HAP-1 (cell line): ENCODE data around the gene PRCD.

Experiments used
- DNase-seq, 2 experiments: peaks; one replicate each; pipeline ENCODE4 v3.0.0-alpha.2; 2016 to 2020; ENCODE audit warnings: low spot score in 2 of 2
- H3K27me3 ChIP-seq: fragments of 250-450 bp; sonication (Bioruptor Pico); 2 replicates; pipeline ENCODE4 v1.5.1; 2020; ENCODE audit warnings: low read depth, mild to moderate bottlenecking, moderate library complexity
- H3K36me3 ChIP-seq: fragments of 250-450 bp; sonication (Bioruptor Pico); replicated peaks from 2 replicates; pipeline ENCODE4 v1.5.1; 2020; ENCODE audit warnings: mild to moderate bottlenecking
- H3K4me1 ChIP-seq: fragments of 250-450 bp; sonication (Bioruptor Pico); 2 replicates; pipeline ENCODE4 v1.5.1; 2020; ENCODE audit warnings: mild to moderate bottlenecking
- H3K4me3 ChIP-seq: fragments of 250-450 bp; sonication (Bioruptor Pico); 2 replicates; pipeline ENCODE4 v1.5.1; 2020; ENCODE audit warnings: mild to moderate bottlenecking, moderate library complexity
- H3K9me3 ChIP-seq: fragments of 250-450 bp; sonication (Bioruptor Pico); 2 replicates; pipeline ENCODE4 v1.5.1; 2020; ENCODE audit warnings: mild to moderate bottlenecking, moderate library complexity
- in situ Hi-C: fragments of 300-500 bp; cut with MboI; formaldehyde crosslinking; loops from 3 replicates; pipeline ENCODE4 v1.14.3; 2020; ENCODE audit warnings: low sequenced_read_pairs, inconsistent platforms, mixed read lengths

PRCD gene

GRCh38 chr17:76537288-76537577, 2.6 kb upstream of the PRCD start:
- peaks cover 5% of the 10 kb centered on the region for H3K4me1 ChIP-seq
- H3K27me3 ChIP-seq = no peaks in the 10 kb centered on the region
- no peaks in the 10 kb centered on the region for H3K9me3 ChIP-seq
- no peak for DNase-seq
- no peak overlapping the region for H3K4me3 ChIP-seq
- no peaks in the 10 kb centered on the region for H3K36me3 ChIP-seq
- in situ Hi-C loops = no loop called here

- H3K4me3 ChIP-seq = no peak within 1 kb of the TSS
- in situ Hi-C loops = no loop called here
- H3K27me3 ChIP-seq = no peaks in the 10 kb centered on the region
- DNase-seq = no peak
- H3K4me1 ChIP-seq = peaks cover 5% of the 10 kb centered on the region
- H3K36me3 ChIP-seq = no peaks in the 10 kb centered on the region
- H3K9me3 ChIP-seq = no peaks in the 10 kb centered on the region
These were observed 2.1 kb upstream of the PRCD start, which contains the start of gene CYGB for GRCh38 chr17:76537578-76538280. Gene CYGB (minus strand): TSS chr17:76537709. CDS start chr17:76537542, 167 bp downstream.

GRCh38 chr17:76538281-76538931, 1.4 kb upstream of the PRCD start:
- peaks cover 5% of the 10 kb centered on the region for H3K4me1 ChIP-seq
- no peaks in the 10 kb centered on the region for H3K27me3 ChIP-seq
- no peaks in the 10 kb centered on the region for H3K36me3 ChIP-seq
- no peak for DNase-seq
- in situ Hi-C loops = no loop called here
- no peaks in the 10 kb centered on the region for H3K9me3 ChIP-seq
- H3K4me3 ChIP-seq = no peak overlapping the region

GRCh38 chr17:76538941-76539570, 788 bp upstream of the PRCD start:
- Histone ChIP-seq H3K27me3 (no peaks in the 10 kb centered on the region), H3K4me1 (peaks cover 5% of the 10 kb centered on the region), H3K36me3 (no peaks in the 10 kb centered on the region), H3K9me3 (no peaks in the 10 kb centered on the region), H3K4me3 (no peak overlapping the region)
- in situ Hi-C loops = no loop called here
- DNase-seq = no peak

- DNase-seq = peak; percentile 94 to 96
- H3K4me3 ChIP-seq = peak overlapping the region; percentile 7; the same call in 1 of the 2 replicates
- H3K9me3 ChIP-seq = no peaks in the 10 kb centered on the region
- no peaks in the 10 kb centered on the region for H3K27me3 ChIP-seq
- in situ Hi-C loops = no loop called here
- H3K4me1 ChIP-seq = peaks cover 5% of the 10 kb centered on the region
- H3K36me3 ChIP-seq = no peaks in the 10 kb centered on the region
These were observed 797 bp downstream of the PRCD start for GRCh38 chr17:76540381-76541300.

GRCh38 chr17:76541739-76542454, 2.1 kb downstream of the PRCD start:
- no peaks in the 10 kb centered on the region; the same call in 1 of the 2 replicates for H3K36me3 ChIP-seq
- in situ Hi-C loops = no loop called here
- H3K4me1 ChIP-seq = peaks cover 5% of the 10 kb centered on the region
- no peak for DNase-seq
- no peaks in the 10 kb centered on the region for H3K9me3 ChIP-seq
- H3K27me3 ChIP-seq = no peaks in the 10 kb centered on the region
- H3K4me3 ChIP-seq = no peak overlapping the region

- Histone ChIP-seq H3K27me3 (no peaks in the 10 kb centered on the region), H3K9me3 (no peaks in the 10 kb centered on the region), H3K36me3 (no peaks in the 10 kb centered on the region; the same call in 1 of the 2 replicates), H3K4me3 (no peak overlapping the region), H3K4me1 (peaks cover 5% of the 10 kb centered on the region)
- in situ Hi-C loops = no loop called here
- no peak for DNase-seq
These were observed 2.7 kb downstream of the PRCD start for GRCh38 chr17:76542566-76542971.

GRCh38 chr17:76542984-76543383, 3.1 kb downstream of the PRCD start:
- Histone ChIP-seq H3K36me3 (no peaks in the 10 kb centered on the region; the same call in 1 of the 2 replicates), H3K4me3 (no peak overlapping the region), H3K9me3 (no peaks in the 10 kb centered on the region), H3K27me3 (no peaks in the 10 kb centered on the region), H3K4me1 (peaks cover 5% of the 10 kb centered on the region)
- DNase-seq = no peak
- in situ Hi-C loops = no loop called here

GRCh38 chr17:76543482-76543825, 3.6 kb downstream of the PRCD start:
- H3K9me3 ChIP-seq = no peaks in the 10 kb centered on the region
- no peaks in the 10 kb centered on the region; the same call in 1 of the 2 replicates for H3K36me3 ChIP-seq
- H3K4me3 ChIP-seq = no peak overlapping the region
- no peak for DNase-seq
- H3K27me3 ChIP-seq = no peaks in the 10 kb centered on the region
- in situ Hi-C loops = no loop called here
- H3K4me1 ChIP-seq = peaks cover 5% of the 10 kb centered on the region

- no peak for DNase-seq
- Histone ChIP-seq H3K4me1 (peaks cover 5% of the 10 kb centered on the region), H3K36me3 (no peaks in the 10 kb centered on the region; the same call in 1 of the 2 replicates), H3K4me3 (no peak overlapping the region), H3K27me3 (no peaks in the 10 kb centered on the region), H3K9me3 (no peaks in the 10 kb centered on the region)
- in situ Hi-C loops = no loop called here
These were observed 4.1 kb downstream of the PRCD start for GRCh38 chr17:76543826-76544545.

GRCh38 chr17:76544546-76545365, 4.9 kb downstream of the PRCD start:
- Histone ChIP-seq H3K4me3 (no peak overlapping the region), H3K36me3 (no peaks in the 10 kb centered on the region; the same call in 1 of the 2 replicates), H3K4me1 (peaks cover 5% of the 10 kb centered on the region), H3K9me3 (no peaks in the 10 kb centered on the region), H3K27me3 (no peaks in the 10 kb centered on the region)
- DNase-seq = no peak
- in situ Hi-C loops = no loop called here
